SK-N-SH (cell line): ENCODE data around the gene MBIP. TPM values are rescaled to one million over a fixed set of nuclear protein-coding genes. Genes with fewer than 3 reads are reported as not detected.

Experiments used
- CTCF ChIA-PET: fragments of 300-600, 350-600 bp; formaldehyde crosslinking; extraction: SDS; loops from one replicate; lab custom pipeline; 2021; lab: Yijun Ruan, JAX
- POLR2A ChIA-PET: fragments of 350-600 bp; sonication (Branson Sonifier 250); formaldehyde crosslinking; extraction: SDS; loops from one replicate; lab custom pipeline; 2020; ENCODE audit warnings: antibody characterized with exemption, inconsistent platforms; lab: Yijun Ruan, JAX
- DNase-seq: peaks from one replicate; pipeline ENCODE4 v3.0.0; 2012
- H2AFZ ChIP-seq: fragments of 200-600 bp; sonication (generic); 2 replicates; pipeline ENCODE4 v1.8.1; 2016; ENCODE audit warnings: antibody characterized with exemption, mild to moderate bottlenecking, low read depth
- H3F3A ChIP-seq: fragments of 200-600 bp; sonication (generic); replicated peaks from 2 replicates; pipeline ENCODE3; 2016; ENCODE audit warnings: antibody characterized with exemption, mild to moderate bottlenecking; ENCODE audit not compliant: insufficient read depth
- H3K27ac ChIP-seq, 2 experiments: fragments of 200-500 bp in 1 of 2; fragments of 200-600 bp in 1 of 2; sonication (Bioruptor generic) in 1 of 2; sonication (generic), shearing (Covaris generic) in 1 of 2; 2 replicates each; pipeline versions ENCODE4 v1.5.1 to v1.6.1; 2014 to 2016; ENCODE audit warnings: low read depth in 2 of 2, inconsistent platforms in 1 of 2, low read length in 1 of 2, mild to moderate bottlenecking in 1 of 2, mixed read lengths in 1 of 2
- H3K27me3 ChIP-seq: fragments of 200-600 bp; sonication (generic), shearing (Covaris generic); 2 replicates; pipeline ENCODE4 v1.6.1; 2016; ENCODE audit warnings: mixed run types; ENCODE audit not compliant: insufficient read depth
- H3K36me3 ChIP-seq, 2 experiments: fragments of 200-500 bp in 1 of 2; fragments of 200-600 bp in 1 of 2; sonication (Bioruptor generic) in 1 of 2; sonication (generic) in 1 of 2; replicated peaks in 1 of 2; 2 replicates each; pipeline versions ENCODE3 to v1.5.1; 2014 to 2016; ENCODE audit warnings: low read length in 1 of 2, mild to moderate bottlenecking in 1 of 2; ENCODE audit not compliant: insufficient read depth in 2 of 2, control insufficient read depth in 1 of 2
- H3K4me1 ChIP-seq, 2 experiments: fragments of 200-500 bp in 1 of 2; fragments of 200-600 bp in 1 of 2; sonication (Bioruptor generic) in 1 of 2; sonication (generic), shearing (Covaris generic) in 1 of 2; 2 replicates each; pipeline versions ENCODE4 v1.5.1 to v1.6.1; 2014 to 2016; ENCODE audit warnings: low read depth in 1 of 2, low read length in 1 of 2, mixed run types in 1 of 2; ENCODE audit not compliant: insufficient read depth in 2 of 2, control insufficient read depth in 1 of 2
- H3K4me2 ChIP-seq: fragments of 200-600 bp; sonication (generic), shearing (Covaris generic); 2 replicates; pipeline ENCODE4 v1.6.1; 2017; ENCODE audit warnings: mixed run types
- H3K4me3 ChIP-seq, 2 experiments: fragments of 200-500 bp in 1 of 2; fragments of 200-600 bp in 1 of 2; sonication (Bioruptor generic) in 1 of 2; sonication (generic), shearing (Covaris generic) in 1 of 2; 2 replicates each; pipeline versions ENCODE4 v1.5.1 to v1.8.1; 2014 to 2016; ENCODE audit warnings: low read depth in 2 of 2, inconsistent platforms in 1 of 2, low read length in 1 of 2, mild to moderate bottlenecking in 1 of 2, mixed read lengths in 1 of 2, moderate library complexity in 1 of 2
- H3K79me2 ChIP-seq: fragments of 200-600 bp; sonication (generic); 2 replicates; pipeline ENCODE4 v1.8.1; 2017; ENCODE audit warnings: mild to moderate bottlenecking; ENCODE audit not compliant: insufficient read depth
- H3K9ac ChIP-seq: fragments of 200-600 bp; sonication (generic); 2 replicates; pipeline ENCODE4 v1.6.1; 2017; ENCODE audit warnings: mixed run types
- H3K9me2 ChIP-seq: fragments of 200-600 bp; sonication (generic); 2 replicates; pipeline ENCODE4 v1.6.1; 2017; ENCODE audit warnings: mixed run types
- H3K9me3 ChIP-seq: fragments of 200-600 bp; sonication (generic); 2 replicates; pipeline ENCODE4 v1.6.1; 2017; ENCODE audit warnings: mixed run types, mild to moderate bottlenecking, moderate library complexity
- H4K20me1 ChIP-seq: fragments of 200-600 bp; sonication (generic); 2 replicates; pipeline ENCODE4 v1.6.1; 2017; ENCODE audit warnings: mild to moderate bottlenecking, mixed run types; ENCODE audit not compliant: insufficient read depth
- EZH2phosphoT487 ChIP-seq: fragments of 200-600 bp; sonication (generic); IDR thresholded peaks from 2 replicates; pipeline ENCODE4 v1.6.1; 2017; ENCODE audit warnings: low read depth, mixed run types, mild to moderate bottlenecking, antibody characterized with exemption, moderate library complexity, borderline replicate concordance
- FOXJ3 ChIP-seq: sonication (generic); formaldehyde crosslinking; IDR thresholded peaks from 2 replicates; pipeline ENCODE4 v1.5.1; 2020; ENCODE audit warnings: mild to moderate bottlenecking, missing genetic modification reagents
- GABPA ChIP-seq: IDR thresholded peaks from 2 replicates; pipeline ENCODE4 v1.4.0; 2012; ENCODE audit warnings: low read depth, mild to moderate bottlenecking
- MXI1 ChIP-seq: IDR thresholded peaks from 2 replicates; pipeline ENCODE4 v1.6.1; 2012; ENCODE audit warnings: mild to moderate bottlenecking, low read depth, low read length, improper control_type of control experiment
- NFIC ChIP-seq: IDR thresholded peaks from 2 replicates; pipeline ENCODE4 v1.4.0; 2012; ENCODE audit warnings: borderline replicate concordance
- NRF1 ChIP-seq: IDR thresholded peaks from 2 replicates; pipeline ENCODE4 v1.6.1; 2012; ENCODE audit warnings: low read depth, mild to moderate bottlenecking, low read length
- PBX3 ChIP-seq: IDR thresholded peaks from 2 replicates; pipeline ENCODE4; 2012
- RAD21 ChIP-seq: IDR thresholded peaks from 2 replicates; pipeline ENCODE4 v1.6.1; 2012; ENCODE audit warnings: mild to moderate bottlenecking, low read length
- RFX5 ChIP-seq: IDR thresholded peaks from 2 replicates; pipeline ENCODE4 v1.6.1; 2012; ENCODE audit warnings: mild to moderate bottlenecking, improper control_type of control experiment, low read length
- SMC3 ChIP-seq: IDR thresholded peaks from 2 replicates; pipeline ENCODE4 v1.6.1; 2012; ENCODE audit warnings: low read depth, low read length, improper control_type of control experiment
- TAF1 ChIP-seq: IDR thresholded peaks from 2 replicates; pipeline ENCODE4 v1.6.1; 2012; ENCODE audit warnings: low read depth, mild to moderate bottlenecking, low read length, moderate library complexity, borderline replicate concordance
- TCF12 ChIP-seq: IDR thresholded peaks from 2 replicates; pipeline ENCODE4 v1.4.0; 2012
- TEAD4 ChIP-seq: IDR thresholded peaks from 2 replicates; pipeline ENCODE4 v1.4.0; 2012; ENCODE audit warnings: mild to moderate bottlenecking, borderline replicate concordance; ENCODE audit not compliant: insufficient read depth
- USF2 ChIP-seq: fragments of 150-350 bp; IDR thresholded peaks from 2 replicates; pipeline ENCODE4 v1.6.1; 2017; ENCODE audit warnings: antibody characterized with exemption, low read length, low read depth, borderline replicate concordance
- ZBTB33 ChIP-seq: IDR thresholded peaks from 2 replicates; pipeline ENCODE4 v1.4.0; 2012; ENCODE audit warnings: low read depth, borderline replicate concordance
- WGBS: methylation state at CpG from one replicate; pipeline ENCODE4 v1.1.6; 2017; ENCODE audit warnings: low lambda C conversion rate; 5-methylcytosine and 5-hydroxymethylcytosine counted together
- polyA plus RNA-seq, 3 experiments: library from polyadenylated mRNA; depleted of rRNA; stranded (reverse); fragments of >200 nt; gene quantifications; 2 replicates each; pipeline ENCODE4 v1.2.3, GENCODE V29; 2012
- TF ChIP-seq, protein P1 (sequence below): fragments of 150-350 bp; IDR thresholded peaks from 2 replicates; pipeline ENCODE4 v1.6.1; 2016; ENCODE audit warnings: mild to moderate bottlenecking, low read depth, low read length
- TF ChIP-seq, protein P2 (sequence below): IDR thresholded peaks from 2 replicates; pipeline ENCODE4 v1.4.0; 2012; ENCODE audit warnings: low read depth

MBIP gene
- polyA plus RNA-seq, 1 of the 3 experiments (the other 2 are of a cell fraction): 11.5 TPM

GRCh38 chr14:36339816-36340215 lies 19.4 kb upstream of the MBIP start:
- TF ChIP-seq TAF1 (no peak), GABPA (no peak), ZBTB33 (no peak), MXI1 (no peak), NRF1 (no peak), PBX3 (no peak), NFIC (no peak), SMC3 (no peak), TEAD4 (no peak), EZH2phosphoT487 (no peak), USF2 (no peak), RFX5 (no peak), RAD21 (no peak), TCF12 (no peak), FOXJ3 (no peak)
- TF ChIP-seq, protein P1, sequence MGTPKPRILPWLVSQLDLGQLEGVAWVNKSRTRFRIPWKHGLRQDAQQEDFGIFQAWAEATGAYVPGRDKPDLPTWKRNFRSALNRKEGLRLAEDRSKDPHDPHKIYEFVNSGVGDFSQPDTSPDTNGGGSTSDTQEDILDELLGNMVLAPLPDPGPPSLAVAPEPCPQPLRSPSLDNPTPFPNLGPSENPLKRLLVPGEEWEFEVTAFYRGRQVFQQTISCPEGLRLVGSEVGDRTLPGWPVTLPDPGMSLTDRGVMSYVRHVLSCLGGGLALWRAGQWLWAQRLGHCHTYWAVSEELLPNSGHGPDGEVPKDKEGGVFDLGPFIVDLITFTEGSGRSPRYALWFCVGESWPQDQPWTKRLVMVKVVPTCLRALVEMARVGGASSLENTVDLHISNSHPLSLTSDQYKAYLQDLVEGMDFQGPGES: no peak
- TF ChIP-seq, protein P2, sequence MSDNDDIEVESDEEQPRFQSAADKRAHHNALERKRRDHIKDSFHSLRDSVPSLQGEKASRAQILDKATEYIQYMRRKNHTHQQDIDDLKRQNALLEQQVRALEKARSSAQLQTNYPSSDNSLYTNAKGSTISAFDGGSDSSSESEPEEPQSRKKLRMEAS: no peak
- TF ChIP-seq, all 33 proteins: peak for 0
- Histone ChIP-seq H3K36me3 (no peaks in the 10 kb centered on the region), H3K4me1 (no peaks in the 10 kb centered on the region), H3K27me3 (peaks cover 3% of the 10 kb centered on the region; the same call in 1 of the 2 replicates), H3K9me3 (no peaks in the 10 kb centered on the region), H3K4me2 (no peak overlapping the region), H2AFZ (no peak overlapping the region), H3K9me2 (no peaks in the 10 kb centered on the region), H4K20me1 (no peaks in the 10 kb centered on the region), H3K4me3 (no peak overlapping the region), H3K9ac (no peak overlapping the region), H3K79me2 (no peaks in the 10 kb centered on the region), H3K27ac (no peak overlapping the region), H3F3A (no peaks in the 10 kb centered on the region)
- DNase-seq: no peak
- ChIA-PET CTCF (no interaction called here), POLR2A (no interaction called here)
- 3% methylated on average over 1 of the region's 1 CpG for WGBS
